Colonic mucosa (tissue), 4 donors: ENCODE results near the gene RPL7A. TPM values are rescaled to one million over a fixed set of nuclear protein-coding genes. Genes with fewer than 3 reads are reported as not detected.

Experiments
- DNase-seq: peaks from one replicate; pipeline ENCODE4 v3.0.0-alpha.2; 2020
- H3K27ac ChIP-seq: fragments of 200-600 bp; one replicate; pipeline ENCODE4 v1.8.0; 2021
- H3K27me3 ChIP-seq: fragments of 200-600 bp; one replicate; pipeline ENCODE4 v1.8.0; 2021
- H3K36me3 ChIP-seq: fragments of 200-600 bp; one replicate; pipeline ENCODE4 v1.8.0; 2021
- H3K4me1 ChIP-seq: fragments of 200-600 bp; one replicate; pipeline ENCODE4 v1.8.0; 2021; ENCODE audit warnings: mild to moderate bottlenecking
- H3K4me3 ChIP-seq: fragments of 200-600 bp; one replicate; pipeline ENCODE4 v1.8.0; 2021
- H3K9ac ChIP-seq, 2 donors: one replicate each; pipeline ENCODE4 v1.7.0; 2013; ENCODE audit warnings: control low read depth in 2 of 2, low read depth in 2 of 2, low read length in 2 of 2
- H3K9me3 ChIP-seq: fragments of 200-600 bp; one replicate; pipeline ENCODE4 v1.8.0; 2021
- intact Hi-C: fragments of 100-400 bp; cut with DNase I; formaldehyde crosslinking; loops from one replicate; pipeline ENCODE4 v1.14.1; 2022
- total RNA-seq, 2 donors: library from RNA; stranded (reverse); fragmentation: NEBNext Ultra II Directional in 1 of 2; extraction: Animal tissue kit (Norgen Biotek cat#: 25700) in 1 of 2; gene quantifications; one replicate each; pipeline ENCODE4 v1.2.1, GENCODE V29; 2021
- TF ChIP-seq, protein P1 (sequence below): fragments of 200-600 bp; IDR thresholded peaks from one replicate; pipeline ENCODE4 v1.8.0; 2022; ENCODE audit warnings: antibody characterized with exemption, mild to moderate bottlenecking
- donor health status: healthy.
- donor health status: DM: no; HTN: no; CAD: no.
- donor health status: DM: no; HTN: no; CAD: no.

Gene RPL7A
- total RNA-seq, 2 donors from 2014 or later = 1,628 to 2,136 TPM

- H3K36me3 ChIP-seq = no peaks in the 10 kb centered on the region
- TF ChIP-seq, protein P1, sequence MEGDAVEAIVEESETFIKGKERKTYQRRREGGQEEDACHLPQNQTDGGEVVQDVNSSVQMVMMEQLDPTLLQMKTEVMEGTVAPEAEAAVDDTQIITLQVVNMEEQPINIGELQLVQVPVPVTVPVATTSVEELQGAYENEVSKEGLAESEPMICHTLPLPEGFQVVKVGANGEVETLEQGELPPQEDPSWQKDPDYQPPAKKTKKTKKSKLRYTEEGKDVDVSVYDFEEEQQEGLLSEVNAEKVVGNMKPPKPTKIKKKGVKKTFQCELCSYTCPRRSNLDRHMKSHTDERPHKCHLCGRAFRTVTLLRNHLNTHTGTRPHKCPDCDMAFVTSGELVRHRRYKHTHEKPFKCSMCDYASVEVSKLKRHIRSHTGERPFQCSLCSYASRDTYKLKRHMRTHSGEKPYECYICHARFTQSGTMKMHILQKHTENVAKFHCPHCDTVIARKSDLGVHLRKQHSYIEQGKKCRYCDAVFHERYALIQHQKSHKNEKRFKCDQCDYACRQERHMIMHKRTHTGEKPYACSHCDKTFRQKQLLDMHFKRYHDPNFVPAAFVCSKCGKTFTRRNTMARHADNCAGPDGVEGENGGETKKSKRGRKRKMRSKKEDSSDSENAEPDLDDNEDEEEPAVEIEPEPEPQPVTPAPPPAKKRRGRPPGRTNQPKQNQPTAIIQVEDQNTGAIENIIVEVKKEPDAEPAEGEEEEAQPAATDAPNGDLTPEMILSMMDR = no peak
- no peaks in the 10 kb centered on the region for H3K9me3 ChIP-seq
- H3K27ac ChIP-seq = no peak overlapping the region
- H3K4me3 ChIP-seq = no peak overlapping the region
- H3K27me3 ChIP-seq = no peaks in the 10 kb centered on the region
- H3K4me1 ChIP-seq = no peaks in the 10 kb centered on the region
- intact Hi-C loops = no loop called here
- DNase-seq = no peak
- H3K9ac ChIP-seq = no peak overlapping the region
These were observed 43.3 kb upstream of the RPL7A start for GRCh38 chr9:133304477-133305377.

GRCh38 chr9:133305731-133306130 lies 42.3 kb upstream of the RPL7A start:
- Histone ChIP-seq H3K9ac (no peak overlapping the region), H3K4me3 (no peak overlapping the region), H3K9me3 (no peaks in the 10 kb centered on the region), H3K27ac (no peak overlapping the region), H3K36me3 (no peaks in the 10 kb centered on the region), H3K27me3 (no peaks in the 10 kb centered on the region), H3K4me1 (no peaks in the 10 kb centered on the region)
- TF ChIP-seq, protein P1 = no peak
- DNase-seq = no peak
- intact Hi-C loops = no loop called here

- no peaks in the 10 kb centered on the region for H3K36me3 ChIP-seq
- DNase-seq = no peak
- no peak overlapping the region for H3K9ac ChIP-seq
- no peak overlapping the region for H3K27ac ChIP-seq
- no peaks in the 10 kb centered on the region for H3K9me3 ChIP-seq
- intact Hi-C loops = no loop called here
- no peak overlapping the region for H3K4me3 ChIP-seq
- no peaks in the 10 kb centered on the region for H3K27me3 ChIP-seq
- no peaks in the 10 kb centered on the region for H3K4me1 ChIP-seq
- TF ChIP-seq, protein P1 = no peak
These were observed 41.5 kb upstream of the RPL7A start for GRCh38 chr9:133306242-133307204.

DNA sequence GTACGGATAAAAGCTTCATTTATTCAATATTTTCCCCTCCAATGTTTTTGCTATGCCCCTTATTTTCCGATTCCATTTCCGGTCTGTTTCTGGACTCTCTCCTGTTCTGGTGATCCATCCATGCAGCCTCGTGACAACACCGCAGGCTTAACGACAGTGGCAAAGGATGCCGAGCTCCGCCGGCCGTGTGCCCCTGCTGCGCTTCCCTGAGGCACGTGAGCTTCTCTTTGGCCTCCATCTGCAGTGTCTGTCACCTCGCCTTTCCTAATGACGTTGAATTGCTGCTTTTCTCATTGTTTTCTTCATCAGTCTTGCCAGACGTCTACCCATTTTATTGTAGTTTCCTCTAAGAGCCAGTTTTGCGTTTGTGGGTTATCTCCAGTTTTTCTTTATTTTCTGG lies 40.7 kb upstream of the RPL7A start:
- Histone ChIP-seq H3K4me3 (no peak overlapping the region), H3K36me3 (no peaks in the 10 kb centered on the region), H3K4me1 (no peaks in the 10 kb centered on the region), H3K9me3 (no peaks in the 10 kb centered on the region), H3K9ac (no peak overlapping the region), H3K27ac (no peak overlapping the region), H3K27me3 (no peaks in the 10 kb centered on the region)
- TF ChIP-seq, protein P1 = no peak
- intact Hi-C loops = no loop called here
- no peak for DNase-seq

GRCh38 chr9:133309608-133310007 lies 38.4 kb upstream of the RPL7A start:
- intact Hi-C loops = no loop called here
- Histone ChIP-seq H3K36me3 (no peaks in the 10 kb centered on the region), H3K4me1 (no peaks in the 10 kb centered on the region), H3K27me3 (no peaks in the 10 kb centered on the region), H3K9me3 (no peaks in the 10 kb centered on the region), H3K9ac (no peak overlapping the region), H3K4me3 (no peak overlapping the region), H3K27ac (no peak overlapping the region)
- DNase-seq = no peak
- TF ChIP-seq, protein P1 = no peak
